ENCODE results near the gene SPHKAP.

DNA sequence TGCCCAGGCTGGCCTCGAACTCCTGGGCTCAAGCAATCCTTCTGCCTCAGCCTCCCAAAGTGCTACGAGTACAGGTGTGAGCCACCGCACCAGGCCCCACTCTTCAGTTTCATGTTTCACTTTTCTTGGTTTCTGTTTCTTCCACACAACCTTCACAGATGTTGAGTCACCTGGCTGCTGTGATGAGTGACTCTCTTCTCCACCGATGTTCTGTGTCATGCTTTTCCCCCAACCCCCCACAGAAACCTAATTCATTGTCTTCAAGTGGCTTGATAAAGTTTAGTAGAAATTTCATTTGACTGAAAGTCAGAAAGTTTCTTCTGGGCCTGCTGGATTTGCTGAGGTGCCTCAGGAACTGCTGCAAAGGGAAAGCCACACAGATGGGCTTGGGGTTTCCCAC lies 78.5 kb downstream of the SPHKAP start:
- TF ChIP-seq, protein P1, sequence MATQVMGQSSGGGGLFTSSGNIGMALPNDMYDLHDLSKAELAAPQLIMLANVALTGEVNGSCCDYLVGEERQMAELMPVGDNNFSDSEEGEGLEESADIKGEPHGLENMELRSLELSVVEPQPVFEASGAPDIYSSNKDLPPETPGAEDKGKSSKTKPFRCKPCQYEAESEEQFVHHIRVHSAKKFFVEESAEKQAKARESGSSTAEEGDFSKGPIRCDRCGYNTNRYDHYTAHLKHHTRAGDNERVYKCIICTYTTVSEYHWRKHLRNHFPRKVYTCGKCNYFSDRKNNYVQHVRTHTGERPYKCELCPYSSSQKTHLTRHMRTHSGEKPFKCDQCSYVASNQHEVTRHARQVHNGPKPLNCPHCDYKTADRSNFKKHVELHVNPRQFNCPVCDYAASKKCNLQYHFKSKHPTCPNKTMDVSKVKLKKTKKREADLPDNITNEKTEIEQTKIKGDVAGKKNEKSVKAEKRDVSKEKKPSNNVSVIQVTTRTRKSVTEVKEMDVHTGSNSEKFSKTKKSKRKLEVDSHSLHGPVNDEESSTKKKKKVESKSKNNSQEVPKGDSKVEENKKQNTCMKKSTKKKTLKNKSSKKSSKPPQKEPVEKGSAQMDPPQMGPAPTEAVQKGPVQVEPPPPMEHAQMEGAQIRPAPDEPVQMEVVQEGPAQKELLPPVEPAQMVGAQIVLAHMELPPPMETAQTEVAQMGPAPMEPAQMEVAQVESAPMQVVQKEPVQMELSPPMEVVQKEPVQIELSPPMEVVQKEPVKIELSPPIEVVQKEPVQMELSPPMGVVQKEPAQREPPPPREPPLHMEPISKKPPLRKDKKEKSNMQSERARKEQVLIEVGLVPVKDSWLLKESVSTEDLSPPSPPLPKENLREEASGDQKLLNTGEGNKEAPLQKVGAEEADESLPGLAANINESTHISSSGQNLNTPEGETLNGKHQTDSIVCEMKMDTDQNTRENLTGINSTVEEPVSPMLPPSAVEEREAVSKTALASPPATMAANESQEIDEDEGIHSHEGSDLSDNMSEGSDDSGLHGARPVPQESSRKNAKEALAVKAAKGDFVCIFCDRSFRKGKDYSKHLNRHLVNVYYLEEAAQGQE (IDR thresholded peaks at IDR 0.05) = no peak
- TF ChIP-seq, protein P2, sequence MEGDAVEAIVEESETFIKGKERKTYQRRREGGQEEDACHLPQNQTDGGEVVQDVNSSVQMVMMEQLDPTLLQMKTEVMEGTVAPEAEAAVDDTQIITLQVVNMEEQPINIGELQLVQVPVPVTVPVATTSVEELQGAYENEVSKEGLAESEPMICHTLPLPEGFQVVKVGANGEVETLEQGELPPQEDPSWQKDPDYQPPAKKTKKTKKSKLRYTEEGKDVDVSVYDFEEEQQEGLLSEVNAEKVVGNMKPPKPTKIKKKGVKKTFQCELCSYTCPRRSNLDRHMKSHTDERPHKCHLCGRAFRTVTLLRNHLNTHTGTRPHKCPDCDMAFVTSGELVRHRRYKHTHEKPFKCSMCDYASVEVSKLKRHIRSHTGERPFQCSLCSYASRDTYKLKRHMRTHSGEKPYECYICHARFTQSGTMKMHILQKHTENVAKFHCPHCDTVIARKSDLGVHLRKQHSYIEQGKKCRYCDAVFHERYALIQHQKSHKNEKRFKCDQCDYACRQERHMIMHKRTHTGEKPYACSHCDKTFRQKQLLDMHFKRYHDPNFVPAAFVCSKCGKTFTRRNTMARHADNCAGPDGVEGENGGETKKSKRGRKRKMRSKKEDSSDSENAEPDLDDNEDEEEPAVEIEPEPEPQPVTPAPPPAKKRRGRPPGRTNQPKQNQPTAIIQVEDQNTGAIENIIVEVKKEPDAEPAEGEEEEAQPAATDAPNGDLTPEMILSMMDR (IDR thresholded peaks at IDR 0.05) = no peak
- TF ChIP-seq BHLHE40 (IDR thresholded peaks at IDR 0.05; ENCODE audit: low read depth, low read length) = no peak
- TF ChIP-seq, protein P3, sequence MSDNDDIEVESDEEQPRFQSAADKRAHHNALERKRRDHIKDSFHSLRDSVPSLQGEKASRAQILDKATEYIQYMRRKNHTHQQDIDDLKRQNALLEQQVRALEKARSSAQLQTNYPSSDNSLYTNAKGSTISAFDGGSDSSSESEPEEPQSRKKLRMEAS (IDR thresholded peaks at IDR 0.05) = no peak

Measured in A549 (cell line).